SK-N-SH treated with all-trans-retinoic acid at 6 μM for 48 hours (cell line): ENCODE data around the gene KLK6.
A peak's percentile ranks its signal among the peaks of the same experiment; 100 is the strongest.

Experiments
- ATAC-seq: fragments of 200-7000 bp; cut with Tn5 transposase; 3 replicates; pipeline ENCODE4 v1.9.1; 2020; ENCODE audit warnings: mild to moderate bottlenecking, moderate library complexity
- BACH2 ChIP-seq: fragments of 250-450 bp; sonication (Bioruptor Pico); IDR thresholded peaks from 2 replicates; pipeline ENCODE4 v1.9.0; 2021; ENCODE audit warnings: mild to moderate bottlenecking, borderline replicate concordance
- CSRNP3 ChIP-seq: fragments of 250-450 bp; sonication (Bioruptor Pico); IDR thresholded peaks from 2 replicates; pipeline ENCODE4 v1.5.1; 2021; ENCODE audit warnings: mild to moderate bottlenecking, moderate library complexity
- ESRRG ChIP-seq: fragments of 250-450 bp; sonication (Bioruptor Pico); IDR thresholded peaks from 2 replicates; pipeline ENCODE4 v1.6.1; 2021; ENCODE audit warnings: mild to moderate bottlenecking
- GLIS3 ChIP-seq: fragments of 250-450 bp; sonication (Bioruptor Pico); IDR thresholded peaks from 2 replicates; pipeline ENCODE4 v1.5.0; 2020; ENCODE audit warnings: mild to moderate bottlenecking, moderate library complexity
- ISL1 ChIP-seq: fragments of 250-450 bp; sonication (Bioruptor Pico); IDR thresholded peaks from 2 replicates; pipeline ENCODE4 v2.1.2; 2022; ENCODE audit warnings: mild to moderate bottlenecking, moderate library complexity
- OSR1 ChIP-seq: fragments of 250-450 bp; sonication (Bioruptor Pico); IDR thresholded peaks from 2 replicates; pipeline ENCODE4 v1.8.0; 2022; ENCODE audit warnings: moderate library complexity, mild to moderate bottlenecking, inconsistent platforms
- RARB ChIP-seq: fragments of 250-450 bp; sonication (Bioruptor Pico); IDR thresholded peaks from 2 replicates; pipeline ENCODE4 v1.8.0; 2021; ENCODE audit warnings: mild to moderate bottlenecking, moderate library complexity
- SNAI2 ChIP-seq: fragments of 250-450 bp; sonication (Bioruptor Pico); IDR thresholded peaks from 2 replicates; pipeline ENCODE4 v1.5.0; 2020; ENCODE audit warnings: mild to moderate bottlenecking, moderate library complexity
- TCF4 ChIP-seq: fragments of 250-450 bp; sonication (Bioruptor Pico); IDR thresholded peaks from 2 replicates; pipeline ENCODE4 v1.8.0; 2021; ENCODE audit warnings: mild to moderate bottlenecking, moderate library complexity, borderline replicate concordance
- TOX ChIP-seq: fragments of 250-450 bp; sonication (Bioruptor Pico); IDR thresholded peaks from 2 replicates; pipeline ENCODE4 v1.8.0; 2021; ENCODE audit warnings: mild to moderate bottlenecking, moderate library complexity, borderline replicate concordance
- ZC3H10 ChIP-seq: fragments of 250-450 bp; sonication (Bioruptor Pico); IDR thresholded peaks from 2 replicates; pipeline ENCODE4 v1.5.1; 2021; ENCODE audit warnings: mild to moderate bottlenecking, moderate library complexity
- ZFP3 ChIP-seq: fragments of 250-450 bp; sonication (Bioruptor Pico); IDR thresholded peaks from 2 replicates; pipeline ENCODE4 v1.5.0; 2020; ENCODE audit warnings: mild to moderate bottlenecking, moderate library complexity
- ZNF565 ChIP-seq: fragments of 450-650 bp; formaldehyde crosslinking; conservative IDR thresholded peaks from 2 replicates; pipeline ENCODE4 v1.5.0; 2020; ENCODE audit warnings: low read depth, mild to moderate bottlenecking, moderate library complexity
- ZNF70 ChIP-seq: fragments of 450-650 bp; formaldehyde crosslinking; IDR thresholded peaks from 2 replicates; pipeline ENCODE4 v1.5.0; 2020; ENCODE audit warnings: mild to moderate bottlenecking, moderate library complexity
- TF ChIP-seq, protein P1 (sequence below): fragments of 250-450 bp; sonication (Bioruptor Pico); IDR thresholded peaks from 2 replicates; pipeline ENCODE4 v1.5.0; 2020; ENCODE audit warnings: mild to moderate bottlenecking, moderate library complexity
- TF ChIP-seq, protein P2 (sequence below): fragments of 250-450 bp; sonication (Bioruptor Pico); IDR thresholded peaks from 2 replicates; pipeline ENCODE4 v1.8.0; 2020; ENCODE audit warnings: mild to moderate bottlenecking, moderate library complexity, borderline replicate concordance
- TF ChIP-seq, protein P3 (sequence below): fragments of 250-450 bp; sonication (Bioruptor Pico); IDR thresholded peaks from 2 replicates; pipeline ENCODE4 v1.8.0; 2021; ENCODE audit warnings: low read depth, mild to moderate bottlenecking, moderate library complexity, borderline replicate concordance

KLK6 gene

GRCh38 chr19:50983625-50984292, 14.4 kb upstream of the KLK6 start, which contains the start of gene KLK7 (continued):
- TF ChIP-seq CSRNP3 (CRISPR knock-in tag) = no peak
- TF ChIP-seq TOX (CRISPR knock-in tag) = no peak
- no peak for TF ChIP-seq ZNF70 (CRISPR knock-in tag)

- TF ChIP-seq, protein P1, sequence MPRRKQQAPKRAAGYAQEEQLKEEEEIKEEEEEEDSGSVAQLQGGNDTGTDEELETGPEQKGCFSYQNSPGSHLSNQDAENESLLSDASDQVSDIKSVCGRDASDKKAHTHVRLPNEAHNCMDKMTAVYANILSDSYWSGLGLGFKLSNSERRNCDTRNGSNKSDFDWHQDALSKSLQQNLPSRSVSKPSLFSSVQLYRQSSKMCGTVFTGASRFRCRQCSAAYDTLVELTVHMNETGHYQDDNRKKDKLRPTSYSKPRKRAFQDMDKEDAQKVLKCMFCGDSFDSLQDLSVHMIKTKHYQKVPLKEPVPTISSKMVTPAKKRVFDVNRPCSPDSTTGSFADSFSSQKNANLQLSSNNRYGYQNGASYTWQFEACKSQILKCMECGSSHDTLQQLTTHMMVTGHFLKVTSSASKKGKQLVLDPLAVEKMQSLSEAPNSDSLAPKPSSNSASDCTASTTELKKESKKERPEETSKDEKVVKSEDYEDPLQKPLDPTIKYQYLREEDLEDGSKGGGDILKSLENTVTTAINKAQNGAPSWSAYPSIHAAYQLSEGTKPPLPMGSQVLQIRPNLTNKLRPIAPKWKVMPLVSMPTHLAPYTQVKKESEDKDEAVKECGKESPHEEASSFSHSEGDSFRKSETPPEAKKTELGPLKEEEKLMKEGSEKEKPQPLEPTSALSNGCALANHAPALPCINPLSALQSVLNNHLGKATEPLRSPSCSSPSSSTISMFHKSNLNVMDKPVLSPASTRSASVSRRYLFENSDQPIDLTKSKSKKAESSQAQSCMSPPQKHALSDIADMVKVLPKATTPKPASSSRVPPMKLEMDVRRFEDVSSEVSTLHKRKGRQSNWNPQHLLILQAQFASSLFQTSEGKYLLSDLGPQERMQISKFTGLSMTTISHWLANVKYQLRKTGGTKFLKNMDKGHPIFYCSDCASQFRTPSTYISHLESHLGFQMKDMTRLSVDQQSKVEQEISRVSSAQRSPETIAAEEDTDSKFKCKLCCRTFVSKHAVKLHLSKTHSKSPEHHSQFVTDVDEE = no peak
- no peak for TF ChIP-seq TCF4
- ATAC-seq = no peak
Measured at GRCh38 chr19:50982186-50982585, 12.8 kb upstream of the KLK6 start.

DNA sequence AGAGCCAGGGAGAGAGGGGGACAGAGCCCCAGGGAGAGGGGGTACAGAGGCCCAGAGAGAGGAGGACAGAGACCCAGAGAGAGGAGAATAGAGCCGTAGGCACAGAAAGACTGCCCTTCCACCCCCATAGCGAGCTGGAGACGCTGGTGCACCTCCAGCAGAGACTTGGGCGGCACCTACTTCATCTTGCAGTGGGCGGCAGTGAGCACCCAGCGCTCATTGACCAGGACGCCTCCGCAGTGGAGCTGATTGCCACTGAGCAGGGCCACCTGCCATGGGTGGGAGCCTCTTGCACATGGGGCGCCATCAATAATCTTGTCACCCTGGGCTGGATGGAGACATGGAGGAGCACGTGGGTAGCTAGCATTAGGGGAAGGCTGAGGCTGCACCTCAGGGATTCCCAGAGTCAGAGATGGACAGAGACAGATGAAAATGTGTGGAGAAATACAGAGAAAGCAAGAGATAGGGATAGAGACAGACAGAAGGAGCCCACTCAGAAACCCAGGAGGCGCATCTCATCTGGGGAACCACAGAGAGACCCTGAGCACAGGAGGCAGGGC, 12.3 kb upstream of the KLK6 start:
- TF ChIP-seq OSR1 (CRISPR knock-in tag) (no peak), ZC3H10 (CRISPR knock-in tag) (no peak), SNAI2 (CRISPR knock-in tag) (no peak), ZNF565 (CRISPR knock-in tag) (no peak), TOX (CRISPR knock-in tag) (no peak), ISL1 (CRISPR knock-in tag) (no peak), ESRRG (CRISPR knock-in tag) (no peak), RARB (CRISPR knock-in tag) (no peak), GLIS3 (CRISPR knock-in tag) (no peak), ZFP3 (CRISPR knock-in tag) (no peak), BACH2 (CRISPR knock-in tag) (no peak)
- TF ChIP-seq, protein P1 = no peak
- TF ChIP-seq, protein P2, sequence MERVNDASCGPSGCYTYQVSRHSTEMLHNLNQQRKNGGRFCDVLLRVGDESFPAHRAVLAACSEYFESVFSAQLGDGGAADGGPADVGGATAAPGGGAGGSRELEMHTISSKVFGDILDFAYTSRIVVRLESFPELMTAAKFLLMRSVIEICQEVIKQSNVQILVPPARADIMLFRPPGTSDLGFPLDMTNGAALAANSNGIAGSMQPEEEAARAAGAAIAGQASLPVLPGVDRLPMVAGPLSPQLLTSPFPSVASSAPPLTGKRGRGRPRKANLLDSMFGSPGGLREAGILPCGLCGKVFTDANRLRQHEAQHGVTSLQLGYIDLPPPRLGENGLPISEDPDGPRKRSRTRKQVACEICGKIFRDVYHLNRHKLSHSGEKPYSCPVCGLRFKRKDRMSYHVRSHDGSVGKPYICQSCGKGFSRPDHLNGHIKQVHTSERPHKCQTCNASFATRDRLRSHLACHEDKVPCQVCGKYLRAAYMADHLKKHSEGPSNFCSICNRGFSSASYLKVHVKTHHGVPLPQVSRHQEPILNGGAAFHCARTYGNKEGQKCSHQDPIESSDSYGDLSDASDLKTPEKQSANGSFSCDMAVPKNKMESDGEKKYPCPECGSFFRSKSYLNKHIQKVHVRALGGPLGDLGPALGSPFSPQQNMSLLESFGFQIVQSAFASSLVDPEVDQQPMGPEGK (CRISPR knock-in tag) = no peak
- TF ChIP-seq, protein P3, sequence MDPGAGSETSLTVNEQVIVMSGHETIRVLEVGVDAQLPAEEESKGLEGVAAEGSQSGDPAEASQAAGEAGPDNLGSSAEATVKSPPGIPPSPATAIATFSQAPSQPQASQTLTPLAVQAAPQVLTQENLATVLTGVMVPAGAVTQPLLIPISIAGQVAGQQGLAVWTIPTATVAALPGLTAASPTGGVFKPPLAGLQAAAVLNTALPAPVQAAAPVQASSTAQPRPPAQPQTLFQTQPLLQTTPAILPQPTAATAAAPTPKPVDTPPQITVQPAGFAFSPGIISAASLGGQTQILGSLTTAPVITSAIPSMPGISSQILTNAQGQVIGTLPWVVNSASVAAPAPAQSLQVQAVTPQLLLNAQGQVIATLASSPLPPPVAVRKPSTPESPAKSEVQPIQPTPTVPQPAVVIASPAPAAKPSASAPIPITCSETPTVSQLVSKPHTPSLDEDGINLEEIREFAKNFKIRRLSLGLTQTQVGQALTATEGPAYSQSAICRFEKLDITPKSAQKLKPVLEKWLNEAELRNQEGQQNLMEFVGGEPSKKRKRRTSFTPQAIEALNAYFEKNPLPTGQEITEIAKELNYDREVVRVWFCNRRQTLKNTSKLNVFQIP (CRISPR knock-in tag) = no peak
- peak; percentile 22; the same call in 2 of the 3 replicates for ATAC-seq
